Endothelial cell of umbilical vein (primary cell): ENCODE results near the gene ZBTB7C. TPM values are rescaled to one million over a fixed set of nuclear protein-coding genes. Genes with fewer than 3 reads are reported as not detected.

Experiments used
- BruUV-seq: library from RNA; stranded (reverse); fragments of 400-500 nt; replicated peaks from 2 replicates; lab custom pipeline; 2021; lab: Mats Ljungman, UMichigan
- CTCF ChIA-PET: fragments of 300-600, 350-600 bp; sonication (Branson Sonifier 250); formaldehyde crosslinking; loops from one replicate; lab custom pipeline; 2021; ENCODE audit warnings: antibody characterized with exemption, inconsistent platforms; lab: Charles Lee
- POLR2A ChIA-PET: fragments of 300-600, 350-600 bp; sonication (Branson Sonifier 250); formaldehyde crosslinking; loops from one replicate; lab custom pipeline; 2021; ENCODE audit warnings: antibody characterized with exemption, inconsistent platforms; lab: Charles Lee
- DNase-seq: peaks from one replicate; pipeline ENCODE4 v3.0.0-alpha.2; 2011; ENCODE audit warnings: low read depth, low spot score
- FAIRE-seq: peaks from 2 replicates; lab custom pipeline; 2011; peaks lifted over from hg19 to GRCh38; lab: Jason Lieb, UNC
- H2AFZ ChIP-seq: 2 replicates; pipeline ENCODE4 v1.6.0; 2012; ENCODE audit warnings: low read depth, low read length, control low read depth, inconsistent platforms
- H3K27ac ChIP-seq: 2 replicates; pipeline ENCODE4 v1.5.1; 2011; ENCODE audit warnings: low read depth, mild to moderate bottlenecking, control low read depth, low read length, moderate library complexity; ENCODE audit not compliant: insufficient read depth
- H3K27me3 ChIP-seq, 2 experiments: 2 replicates each; pipeline versions ENCODE4 v1.6.0 to v1.6.1; 2011; ENCODE audit warnings: low read length in 2 of 2, mixed read lengths in 1 of 2; ENCODE audit not compliant: control insufficient read depth in 2 of 2, insufficient read depth in 2 of 2
- H3K36me3 ChIP-seq, 2 experiments: 2 replicates in 1 of 2; 3 replicates in 1 of 2; pipeline ENCODE4 v1.5.1; 2011; ENCODE audit warnings: low read length in 2 of 2, mild to moderate bottlenecking in 1 of 2, moderate library complexity in 1 of 2; ENCODE audit not compliant: control insufficient read depth in 2 of 2, insufficient read depth in 2 of 2; ENCODE audit errors: extremely low read depth in 1 of 2
- H3K4me1 ChIP-seq: 3 replicates; pipeline ENCODE4 v1.5.1; 2011; ENCODE audit warnings: mild to moderate bottlenecking, low read length; ENCODE audit not compliant: control insufficient read depth, insufficient read depth; ENCODE audit errors: extremely low read depth
- H3K4me2 ChIP-seq: 2 replicates; pipeline ENCODE4 v1.6.1; 2011; ENCODE audit warnings: low read length, control low read depth, mixed read lengths; ENCODE audit not compliant: insufficient read depth
- H3K4me3 ChIP-seq, 3 experiments: fragments of 200-600 bp in 1 of 3; sonication (generic), shearing (Covaris generic) in 1 of 3; replicated peaks in 1 of 3; 2 replicates each; pipeline ENCODE4 v1.5.1; 2011 to 2016; ENCODE audit warnings: control low read depth in 3 of 3, low read length in 3 of 3, mild to moderate bottlenecking in 2 of 3, inconsistent platforms in 1 of 3, low read depth in 1 of 3, moderate library complexity in 1 of 3; ENCODE audit not compliant: insufficient read depth in 1 of 3
- H3K79me2 ChIP-seq: 2 replicates; pipeline ENCODE4 v1.6.0; 2012; ENCODE audit warnings: low read length, inconsistent platforms; ENCODE audit not compliant: control insufficient read depth, insufficient read depth
- H3K9ac ChIP-seq: replicated peaks from 2 replicates; pipeline ENCODE3; 2011; ENCODE audit warnings: low read length, control low read depth; ENCODE audit not compliant: insufficient read depth; ENCODE audit errors: extremely low read depth
- H3K9me1 ChIP-seq: replicated peaks from 3 replicates; pipeline ENCODE4 v1.6.0; 2011; ENCODE audit warnings: mild to moderate bottlenecking, low read length; ENCODE audit not compliant: control insufficient read depth, insufficient read depth; ENCODE audit errors: extremely low read depth
- H3K9me3 ChIP-seq: replicated peaks from 2 replicates; pipeline ENCODE4 v1.5.1; 2012; ENCODE audit warnings: low read length, inconsistent platforms; ENCODE audit not compliant: control insufficient read depth, insufficient read depth
- H4K20me1 ChIP-seq: replicated peaks from 2 replicates; pipeline ENCODE3; 2011; ENCODE audit warnings: mild to moderate bottlenecking, low read length; ENCODE audit not compliant: control insufficient read depth, insufficient read depth; ENCODE audit errors: extremely low read depth
- EZH2 ChIP-seq: IDR thresholded peaks from 2 replicates; pipeline ENCODE4 v1.6.1; 2012; ENCODE audit warnings: borderline replicate concordance, low read depth, mild to moderate bottlenecking, moderate library complexity, low read length, inconsistent platforms; ENCODE audit not compliant: severe bottlenecking
- GATA2 ChIP-seq: IDR thresholded peaks from 2 replicates; pipeline ENCODE4 v1.7.0; 2011; ENCODE audit warnings: low read depth, mild to moderate bottlenecking, moderate library complexity, mixed read lengths, low read length; ENCODE audit not compliant: insufficient read length, insufficient read depth
- MAX ChIP-seq: IDR thresholded peaks from 2 replicates; pipeline ENCODE4 v1.6.1; 2011; ENCODE audit not compliant: insufficient read depth, insufficient read length
- POLR2A ChIP-seq: IDR thresholded peaks from 2 replicates; pipeline ENCODE4 v1.6.1; 2012; ENCODE audit warnings: low read depth, mild to moderate bottlenecking, control low read depth, low read length
- POLR2AphosphoS5 ChIP-seq: IDR thresholded peaks from 2 replicates; pipeline ENCODE4 v1.6.1; 2012; ENCODE audit warnings: low read depth, mild to moderate bottlenecking, control low read depth, low read length, moderate library complexity; ENCODE audit not compliant: insufficient read depth
- dilution Hi-C: fragments of 300-500 bp; cut with MboI; formaldehyde crosslinking; loops from one replicate; pipeline ENCODE4 v1.15.0; 2019; ENCODE audit warnings: low sequenced_read_pairs; ENCODE audit not compliant: extremely low pct_ligation_motif_present
- intact Hi-C: fragments of 100-400 bp; cut with micrococcal nuclease; formaldehyde crosslinking; loops from one replicate; pipeline ENCODE4 v1.10.0; 2022
- polyA plus RNA-seq, 4 experiments: library from polyadenylated mRNA; depleted of rRNA in 3 of 4; stranded (reverse) in 3 of 4; unstranded in 1 of 4; fragments of >200 nt; gene quantifications; 2 replicates each; pipeline versions ENCODE4 v1.2.1 to v1.2.3, GENCODE V29; 2011 to 2012; ENCODE audit warnings: missing spikeins in 1 of 4
- total RNA-seq: library from RNA; stranded (reverse); gene quantifications from 2 replicates; pipeline ENCODE4 v1.2.3, GENCODE V29; 2021

The ZBTB7C gene
- total and polyA plus RNA-seq, 2 donors (not counting 3 experiments of a cell fraction or from before 2014, with no cell fraction given), result not detected

GRCh38 chr18:48190994-48191393 lies 218.2 kb downstream of the ZBTB7C start:
- Histone ChIP-seq H3K4me1 (no peaks in the 10 kb centered on the region), H3K27me3 (peaks cover 0 to 2% of the 10 kb centered on the region in 2 experiments)
- no peak for FAIRE-seq

GRCh38 chr18:48188609-48189008 lies 220.6 kb downstream of the ZBTB7C start:
- dilution Hi-C loops, result no loop called here
- Histone ChIP-seq H4K20me1 (no peaks in the 10 kb centered on the region), H3K9me1 (no peaks in the 10 kb centered on the region), H3K9ac (no peak overlapping the region), H3K27me3 (peaks cover 6 to 7% of the 10 kb centered on the region in 2 experiments), H3K79me2 (no peaks in the 10 kb centered on the region), H3K4me2 (no peak overlapping the region), H2AFZ (no peak overlapping the region), H3K27ac (no peak overlapping the region), H3K4me1 (no peaks in the 10 kb centered on the region), H3K9me3 (no peaks in the 10 kb centered on the region), H3K36me3 (no peaks in the 10 kb centered on the region), H3K4me3 (no peak overlapping the region)
- DNase-seq, result no peak
- no peak for FAIRE-seq
- POLR2A ChIA-PET, result no interaction called here
- BruUV-seq, result no TSS peak
- CTCF ChIA-PET, result no interaction called here
- TF ChIP-seq MAX, result no peak
- no peak for TF ChIP-seq GATA2
- no peak for TF ChIP-seq POLR2AphosphoS5
- intact Hi-C loops, result no loop called here

More at GRCh38 chr18:48190994-48191393, 218.2 kb downstream of the ZBTB7C start:
- dilution Hi-C loops, result no loop called here
- Histone ChIP-seq H3K4me3 (no peak overlapping the region), H3K27ac (no peak overlapping the region), H3K4me2 (no peak overlapping the region), H3K9ac (no peak overlapping the region), H2AFZ (no peak overlapping the region), H3K9me1 (no peaks in the 10 kb centered on the region), H3K9me3 (no peaks in the 10 kb centered on the region), H3K36me3 (no peaks in the 10 kb centered on the region), H3K79me2 (no peaks in the 10 kb centered on the region), H4K20me1 (no peaks in the 10 kb centered on the region)
- intact Hi-C loops, result no loop called here
- POLR2A ChIA-PET, result no interaction called here
- DNase-seq, result no peak
- CTCF ChIA-PET, result no interaction called here
- no TSS peak for BruUV-seq
- no peak for TF ChIP-seq EZH2
- no peak for TF ChIP-seq POLR2AphosphoS5
- no peak for TF ChIP-seq POLR2A
- TF ChIP-seq MAX, result no peak
